NCI-H2196 treated with DMSO at 0.1 percent for 48 hours (cell line): ENCODE results near the gene GRB14.
A peak's percentile ranks its signal among the peaks of the same experiment; 100 is the strongest.
"Not testable (repeated sequence)": the region's sequence is repeated elsewhere in the genome, so short reads cannot be mapped to it uniquely, and the experiment has no call there.

Experiments used
- DNase-seq: peaks from one replicate; lab custom pipeline; 2025; ENCODE audit not compliant: unreplicated experiment; lab: John Stamatoyannopoulos, UW

The GRB14 gene

DNA sequence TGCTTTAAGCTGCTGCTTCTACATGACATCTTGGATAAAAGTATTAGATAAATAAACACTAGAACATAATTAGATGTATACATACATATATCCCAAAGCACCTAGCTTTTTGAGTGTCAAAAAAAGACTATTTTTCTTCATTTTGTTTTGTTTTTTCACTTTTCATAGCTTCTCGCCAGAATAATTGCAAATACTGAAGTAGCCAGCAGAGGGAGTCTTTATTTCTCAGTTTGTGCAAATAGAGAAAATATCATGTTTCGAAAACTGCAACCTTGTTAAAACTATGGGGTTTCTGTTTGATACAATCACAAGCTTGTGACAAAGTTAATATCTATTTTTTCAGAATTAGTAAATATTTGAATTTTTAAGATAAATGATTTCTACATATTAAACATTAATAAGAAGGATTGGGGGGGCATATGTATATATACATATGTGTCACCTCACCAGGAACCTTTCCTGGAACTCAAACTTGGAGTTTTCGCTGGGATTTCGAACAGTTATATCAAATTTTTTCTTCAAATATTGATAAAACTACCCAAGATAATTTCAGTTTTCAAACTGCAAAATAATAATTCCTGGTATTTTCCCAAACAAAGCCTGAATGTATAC is 61.0 kb downstream of the GRB14 start:
- DNase-seq = peak; percentile 5

GRCh38 chr2:164558450-164558849 is 62.8 kb downstream of the GRB14 start:
- no peak for DNase-seq

GRCh38 chr2:164554487-164554886 is 66.8 kb downstream of the GRB14 start:
- no peak for DNase-seq

GRCh38 chr2:164551519-164551918 is 69.8 kb downstream of the GRB14 start:
- no peak for DNase-seq

- DNase-seq = not testable (repeated sequence)
Measured at GRCh38 chr2:164549705-164550104, 71.6 kb downstream of the GRB14 start.

DNA sequence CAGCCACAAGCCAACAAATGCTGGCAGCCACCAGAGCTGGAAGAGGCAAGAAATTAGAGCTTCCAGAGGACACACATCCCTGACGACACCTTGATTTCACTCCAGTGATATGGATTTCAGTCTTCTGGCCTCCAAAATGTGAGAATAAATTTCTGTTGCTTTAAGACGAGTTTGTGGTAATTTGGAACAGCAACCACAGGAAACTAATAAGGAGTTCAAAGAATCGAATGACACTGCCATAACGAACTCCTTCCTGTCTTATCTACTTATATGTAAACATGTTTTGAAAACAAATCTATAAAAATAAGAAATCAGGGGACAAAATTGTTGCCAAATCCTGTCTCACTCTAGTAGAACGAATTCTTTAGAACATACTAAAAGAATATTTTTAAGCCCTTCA is 75.8 kb downstream of the GRB14 start:
- no peak for DNase-seq

- DNase-seq = peak; percentile 59
Measured at GRCh38 chr2:164542581-164543021, 78.7 kb downstream of the GRB14 start.

DNA sequence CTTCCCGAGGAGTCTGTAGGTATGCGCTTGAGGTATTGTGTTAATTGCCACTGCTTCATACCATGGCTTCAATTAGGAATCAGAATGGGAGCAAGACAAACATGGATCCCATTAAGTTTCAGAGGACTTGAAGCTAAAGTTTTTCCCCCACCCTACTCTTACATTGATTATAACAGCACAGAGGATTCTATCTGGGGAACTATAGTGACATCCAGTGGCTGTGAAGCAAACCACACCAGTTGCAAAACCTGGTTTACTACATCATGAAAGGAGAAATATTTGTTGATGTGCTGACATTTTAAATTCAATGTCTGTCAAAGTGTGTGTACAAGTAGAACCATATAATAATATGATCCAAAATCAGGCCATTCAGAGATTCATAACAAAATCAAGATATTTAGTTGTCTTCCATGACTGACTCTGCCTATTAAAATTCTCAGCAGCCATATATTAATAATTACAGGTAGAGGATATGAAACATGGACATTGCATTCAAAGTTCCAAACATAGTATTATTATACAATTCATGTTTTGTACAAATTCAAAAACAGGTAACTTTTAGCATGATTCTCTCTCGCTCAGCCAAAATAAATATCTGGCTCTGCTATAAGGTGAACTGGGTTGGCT is 82.9 kb downstream of the GRB14 start:
- DNase-seq = peak; percentile 17

- DNase-seq = peak; percentile 5
Measured at GRCh38 chr2:164535280-164536025, 85.8 kb downstream of the GRB14 start.

DNA sequence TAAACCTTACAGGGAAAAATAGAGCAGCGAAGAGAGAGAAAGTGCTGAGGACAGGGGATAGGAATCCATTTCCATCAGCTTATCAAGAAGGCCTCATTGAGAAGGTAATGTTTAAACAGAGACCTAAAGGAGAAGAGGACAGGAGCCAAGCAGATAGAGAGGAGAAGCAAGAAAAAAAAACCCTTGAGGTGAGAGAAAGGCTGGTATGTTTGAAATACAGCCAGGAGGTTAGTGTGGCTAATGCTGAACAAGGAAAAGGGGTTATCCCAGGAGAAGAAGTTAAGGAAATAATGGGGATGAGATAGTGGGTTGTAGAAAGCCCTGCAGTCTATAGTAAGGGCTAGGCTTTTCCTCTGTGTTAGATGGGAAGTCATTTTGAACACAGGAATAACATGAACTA is 90.8 kb downstream of the GRB14 start:
- no peak for DNase-seq

DNA sequence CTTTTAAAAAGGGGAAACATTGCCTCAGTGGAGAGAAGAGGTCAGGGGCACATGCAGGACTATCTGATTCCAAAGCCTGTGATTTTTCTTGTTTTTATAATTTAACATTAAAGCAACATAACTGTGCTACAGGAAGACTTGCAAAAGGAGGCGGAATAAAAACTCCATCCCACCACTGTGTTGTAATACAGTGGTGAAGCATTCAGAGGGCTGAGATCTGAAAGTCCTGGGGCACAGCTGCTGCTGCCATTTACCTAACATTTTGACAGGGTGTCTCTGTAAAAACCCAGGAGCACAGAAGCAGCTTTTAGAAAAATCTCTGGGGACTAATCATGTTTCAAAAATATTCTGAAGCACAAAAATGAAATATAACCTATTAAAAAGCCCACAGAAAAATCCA is 97.6 kb downstream of the GRB14 start:
- DNase-seq = no peak

DNA sequence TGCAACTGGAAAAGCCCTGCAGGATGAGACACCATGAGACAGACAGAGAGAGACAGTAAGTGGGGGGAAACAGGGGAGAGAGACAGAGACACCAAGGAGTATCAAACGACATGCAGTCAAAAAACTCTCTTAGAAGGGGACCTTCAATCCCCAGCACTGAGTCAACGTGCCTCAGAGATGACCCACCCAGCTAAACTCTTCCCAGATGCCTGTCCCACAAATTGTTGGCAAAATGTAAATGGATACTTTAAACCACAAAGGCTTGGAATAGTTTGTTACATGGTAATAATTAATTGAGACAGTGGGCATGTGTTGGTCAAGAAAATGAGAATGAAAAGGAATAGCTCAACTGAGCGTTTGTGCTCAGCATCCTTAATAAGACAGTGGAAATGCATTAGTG is 98.3 kb downstream of the GRB14 start:
- DNase-seq = no peak

GRCh38 chr2:164522561-164522981 is 98.7 kb downstream of the GRB14 start:
- no peak for DNase-seq

GRCh38 chr2:164515734-164516133 is 105.5 kb downstream of the GRB14 start:
- DNase-seq = no peak

DNA sequence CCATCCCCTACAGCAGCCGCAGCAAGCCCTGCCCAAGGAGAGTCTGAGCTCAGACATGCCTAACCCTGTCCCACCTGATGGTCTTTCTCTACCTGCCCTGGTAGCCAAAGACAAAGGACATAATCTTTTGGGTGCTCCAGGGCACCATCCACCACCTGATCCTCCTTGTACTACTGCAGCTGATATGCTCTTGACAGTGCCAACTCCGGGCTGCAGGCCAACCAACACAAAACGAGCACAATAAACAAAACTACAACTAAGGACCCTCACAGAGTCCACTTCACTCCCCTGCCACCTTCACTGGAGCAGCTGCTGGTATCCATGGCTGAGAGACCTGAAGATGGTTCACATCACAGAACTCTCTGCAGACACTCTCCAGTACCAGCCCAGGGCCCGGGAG is 106.3 kb downstream of the GRB14 start:
- no peak for DNase-seq

DNA sequence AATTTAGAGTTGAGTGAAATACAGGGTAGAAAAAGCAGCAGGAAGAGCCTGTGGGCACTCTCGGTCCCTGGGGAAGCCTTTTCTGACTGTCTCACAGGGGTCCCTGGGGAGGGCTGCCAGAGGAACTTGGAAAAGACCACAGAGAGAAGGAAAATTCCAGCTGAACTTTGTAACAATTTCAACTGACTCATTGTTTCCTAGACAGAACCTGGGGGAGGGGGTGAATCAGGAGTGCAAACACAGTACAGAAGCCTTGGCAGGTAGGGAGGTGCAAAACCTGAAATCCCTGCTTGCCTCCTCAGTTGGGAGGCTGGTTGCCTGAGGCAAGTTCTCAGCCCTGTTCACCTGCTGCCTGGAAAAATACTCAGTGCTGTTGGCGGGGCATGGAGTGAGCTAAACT is 106.8 kb downstream of the GRB14 start:
- DNase-seq = no peak

- no peak for DNase-seq
Measured at GRCh38 chr2:164512871-164513270, 108.4 kb downstream of the GRB14 start.

- no peak for DNase-seq
Measured at GRCh38 chr2:164511738-164512137, 109.5 kb downstream of the GRB14 start.

DNA sequence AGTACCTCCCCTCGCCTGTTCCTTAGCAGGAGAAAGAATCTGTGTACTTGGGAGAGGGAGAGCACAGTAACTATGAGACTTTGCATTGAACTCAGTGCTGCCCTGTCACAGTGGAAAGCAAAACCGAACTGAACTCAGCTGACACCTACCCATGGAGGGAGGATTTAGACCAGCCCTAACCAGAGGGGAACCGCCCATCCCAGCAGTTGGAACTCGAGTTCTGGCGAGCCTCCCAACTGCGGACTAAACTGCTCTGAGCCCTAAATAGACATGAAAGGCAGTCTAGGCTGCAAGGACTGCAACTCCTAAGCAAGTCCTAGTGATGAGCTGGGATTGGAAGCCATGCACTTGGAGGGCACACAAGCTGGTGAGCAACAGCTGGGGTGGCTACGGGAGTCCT is 110.4 kb downstream of the GRB14 start:
- no peak for DNase-seq

- DNase-seq = no peak
Measured at GRCh38 chr2:164509137-164509877, 112.0 kb downstream of the GRB14 start.

DNA sequence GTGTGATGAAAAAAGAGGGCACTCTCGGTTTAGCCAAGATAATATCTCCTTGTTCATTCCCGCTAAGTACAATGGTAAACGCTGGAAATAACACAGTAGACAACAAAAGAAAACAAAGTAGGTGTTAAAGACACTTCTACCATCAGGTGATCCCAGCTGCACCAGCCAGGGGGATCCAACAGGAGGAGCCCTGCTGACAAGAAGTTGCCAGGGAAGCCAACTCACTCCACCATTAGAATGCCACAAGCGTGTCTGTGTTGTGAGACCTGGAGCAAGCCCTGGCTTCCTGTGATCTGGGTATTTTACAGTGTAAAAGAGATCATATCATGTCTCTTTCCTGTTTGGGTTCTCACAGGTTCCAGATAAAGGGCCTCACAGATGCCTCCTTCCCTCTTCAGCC is 117.0 kb downstream of the GRB14 start:
- DNase-seq = no peak

GRCh38 chr2:164498836-164499235 is 122.4 kb downstream of the GRB14 start:
- no peak for DNase-seq
